C4-2B (cell line): Measurements from ENCODE around the gene LOC128125822.
A peak's percentile ranks its signal among the peaks of the same experiment; 100 is the strongest.

ENCODE experiments used
- CTCF ChIP-seq: fragments of 450-650 bp; conservative IDR thresholded peaks from 2 replicates; pipeline ENCODE4 v1.5.1; 2017; ENCODE audit warnings: mild to moderate bottlenecking
- ZFX ChIP-seq: fragments of 450-650 bp; IDR thresholded peaks from 2 replicates; pipeline ENCODE4 v1.6.1; 2017

- TF ChIP-seq CTCF, result peak; percentile 88
- no peak for TF ChIP-seq ZFX
These were observed 26.1 kb downstream of the LOC128125822 start for GRCh38 chr6:63598049-63599036.
